ENCODE measurements around the gene PARD3. TPM values are rescaled to one million over a fixed set of nuclear protein-coding genes. Genes with fewer than 3 reads are reported as not detected.

Gene PARD3
- total RNA-seq, 2 donors from 2014 or later = 41.7 to 48.8 TPM

DNA sequence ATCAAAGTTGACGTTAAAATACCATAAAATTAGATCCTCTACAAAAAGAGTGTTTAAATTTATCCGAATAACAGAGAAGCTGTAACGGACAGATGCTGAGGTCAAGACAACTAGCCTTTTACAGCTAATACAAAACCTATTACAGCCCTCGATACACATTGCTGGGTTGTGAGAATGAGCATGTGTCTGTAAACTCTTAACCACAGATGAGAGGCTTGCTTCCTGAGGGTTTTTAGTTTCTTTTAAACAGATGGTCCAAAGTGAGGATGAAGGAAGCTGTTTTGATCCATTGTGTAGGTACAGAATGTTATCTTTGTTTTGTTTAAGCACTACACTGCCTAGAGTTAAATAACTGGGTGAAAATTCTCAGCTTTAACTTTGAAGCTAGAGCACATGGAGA lies 578.2 kb downstream of the PARD3 start:
- H3K36me3 ChIP-seq = no peaks in the 10 kb centered on the region
- no peak overlapping the region for H3K9ac ChIP-seq (ENCODE audit: low read depth in 2 of 2, low read length in 2 of 2)
- H3K27me3 ChIP-seq = no peaks in the 10 kb centered on the region
- intact Hi-C loops (cut with DNase I) = no loop called here
- TF ChIP-seq, protein P1, sequence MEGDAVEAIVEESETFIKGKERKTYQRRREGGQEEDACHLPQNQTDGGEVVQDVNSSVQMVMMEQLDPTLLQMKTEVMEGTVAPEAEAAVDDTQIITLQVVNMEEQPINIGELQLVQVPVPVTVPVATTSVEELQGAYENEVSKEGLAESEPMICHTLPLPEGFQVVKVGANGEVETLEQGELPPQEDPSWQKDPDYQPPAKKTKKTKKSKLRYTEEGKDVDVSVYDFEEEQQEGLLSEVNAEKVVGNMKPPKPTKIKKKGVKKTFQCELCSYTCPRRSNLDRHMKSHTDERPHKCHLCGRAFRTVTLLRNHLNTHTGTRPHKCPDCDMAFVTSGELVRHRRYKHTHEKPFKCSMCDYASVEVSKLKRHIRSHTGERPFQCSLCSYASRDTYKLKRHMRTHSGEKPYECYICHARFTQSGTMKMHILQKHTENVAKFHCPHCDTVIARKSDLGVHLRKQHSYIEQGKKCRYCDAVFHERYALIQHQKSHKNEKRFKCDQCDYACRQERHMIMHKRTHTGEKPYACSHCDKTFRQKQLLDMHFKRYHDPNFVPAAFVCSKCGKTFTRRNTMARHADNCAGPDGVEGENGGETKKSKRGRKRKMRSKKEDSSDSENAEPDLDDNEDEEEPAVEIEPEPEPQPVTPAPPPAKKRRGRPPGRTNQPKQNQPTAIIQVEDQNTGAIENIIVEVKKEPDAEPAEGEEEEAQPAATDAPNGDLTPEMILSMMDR (IDR thresholded peaks at IDR 0.05) = no peak
- H3K27ac ChIP-seq = no peak overlapping the region
- no peak overlapping the region for H3K4me3 ChIP-seq
- H3K4me1 ChIP-seq = no peaks in the 10 kb centered on the region
- no peak for DNase-seq
- H3K9me3 ChIP-seq = no peaks in the 10 kb centered on the region

DNA sequence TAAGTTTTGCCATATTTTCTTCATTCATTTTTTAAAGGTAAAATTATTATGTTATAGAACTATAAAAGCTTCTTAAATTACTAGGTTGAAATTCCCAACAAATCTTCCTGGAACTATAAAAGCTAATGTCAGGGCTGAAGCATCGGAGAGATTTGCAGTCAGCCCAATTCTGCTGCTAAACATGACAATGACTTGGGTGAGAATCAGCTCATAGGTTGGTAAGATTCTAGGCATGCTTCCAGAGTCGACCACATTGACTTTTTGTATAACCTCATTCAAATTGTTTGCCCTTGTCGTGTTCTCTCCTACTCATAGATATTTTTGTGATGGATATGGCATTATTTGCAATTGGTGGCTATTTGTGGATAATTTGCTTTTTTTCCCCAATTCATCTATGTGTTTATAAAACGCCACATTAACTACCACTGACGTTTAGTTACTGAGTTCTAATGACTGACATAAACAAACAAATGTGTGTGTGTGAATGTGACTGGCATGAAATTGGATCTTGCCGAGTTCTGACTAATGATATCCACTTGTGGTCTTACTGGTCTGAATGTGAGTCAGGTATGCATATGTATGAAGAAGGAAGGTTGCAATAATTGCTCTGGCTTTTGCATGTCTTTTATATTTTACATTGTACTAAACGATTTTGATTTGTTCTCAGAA lies 579.8 kb downstream of the PARD3 start:
- no peak overlapping the region for H3K9ac ChIP-seq (ENCODE audit: low read depth in 2 of 2, low read length in 2 of 2)
- no peak overlapping the region for H3K27ac ChIP-seq
- H3K4me3 ChIP-seq = no peak overlapping the region
- intact Hi-C loops (cut with DNase I) = no loop called here
- no peaks in the 10 kb centered on the region for H3K36me3 ChIP-seq
- no peak for DNase-seq
- TF ChIP-seq, protein P1 (IDR thresholded peaks at IDR 0.05) = no peak
- no peaks in the 10 kb centered on the region for H3K27me3 ChIP-seq
- H3K4me1 ChIP-seq = no peaks in the 10 kb centered on the region
- no peaks in the 10 kb centered on the region for H3K9me3 ChIP-seq

DNA sequence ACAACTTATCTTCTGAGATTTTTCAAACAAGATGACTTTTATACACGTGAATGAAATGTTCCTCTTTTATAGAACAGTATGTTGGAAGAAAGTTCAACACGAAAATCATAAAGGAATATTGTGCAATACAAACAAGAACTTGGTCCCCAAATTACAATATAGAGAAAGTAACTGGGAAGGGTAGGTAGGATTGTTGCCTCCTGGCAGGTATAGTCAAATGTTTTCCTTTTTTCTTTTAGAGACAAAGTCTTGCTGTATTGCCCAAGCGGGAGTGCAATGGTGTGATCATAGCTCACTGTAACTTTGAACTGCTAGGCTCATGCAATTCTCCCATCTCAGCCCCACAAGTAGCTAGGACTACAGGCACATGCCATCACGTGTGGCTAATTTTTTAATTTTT lies 582.6 kb downstream of the PARD3 start:
- no peaks in the 10 kb centered on the region for H3K36me3 ChIP-seq
- intact Hi-C loops (cut with DNase I) = no loop called here

DNA sequence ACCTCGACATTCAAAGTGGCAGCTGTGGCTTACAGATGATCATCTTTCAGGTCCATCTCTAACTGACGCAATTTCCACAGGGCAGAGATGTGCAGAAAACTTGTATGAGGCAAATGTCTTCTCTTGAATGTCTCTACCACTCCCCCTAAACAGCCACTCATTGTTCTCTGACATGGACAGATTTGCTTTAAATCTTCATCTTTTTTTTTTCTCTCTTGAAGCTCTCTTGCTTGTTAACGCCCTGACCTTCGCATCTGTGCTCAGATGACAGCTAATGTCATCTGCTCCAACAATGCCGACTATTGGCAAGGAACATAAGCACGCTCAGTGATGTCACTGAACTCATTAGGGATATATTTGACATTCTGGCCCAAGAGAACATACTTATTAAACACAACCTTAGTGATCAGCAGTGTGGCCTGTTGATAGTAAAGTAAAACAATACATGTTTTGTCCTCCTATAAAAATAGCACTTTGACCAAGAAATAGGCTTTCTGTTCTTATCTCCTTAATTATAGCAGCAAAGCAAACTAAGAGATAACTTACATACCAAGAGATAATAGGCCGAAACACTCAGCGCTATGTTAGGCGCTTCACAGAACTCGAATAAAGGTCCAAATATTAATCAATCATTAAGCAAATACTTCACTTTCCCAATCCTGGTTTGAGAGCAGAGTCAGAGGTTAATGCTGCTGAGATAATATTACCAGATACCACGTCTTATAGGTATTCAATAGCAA lies 583.5 kb downstream of the PARD3 start:
- no peak overlapping the region for H3K27ac ChIP-seq
- H3K9ac ChIP-seq (ENCODE audit: low read depth in 2 of 2, low read length in 2 of 2) = no peak overlapping the region
- intact Hi-C loops (cut with DNase I) = no loop called here
- H3K36me3 ChIP-seq = no peaks in the 10 kb centered on the region
- no peaks in the 10 kb centered on the region for H3K27me3 ChIP-seq
- no peak overlapping the region for H3K4me3 ChIP-seq
- no peaks in the 10 kb centered on the region for H3K4me1 ChIP-seq
- TF ChIP-seq, protein P1 (IDR thresholded peaks at IDR 0.05) = no peak
- no peaks in the 10 kb centered on the region for H3K9me3 ChIP-seq
- DNase-seq = no peak

More for the DNA sequence above, 582.6 kb downstream of the PARD3 start:
- no peak for DNase-seq
- TF ChIP-seq, protein P1 (IDR thresholded peaks at IDR 0.05) = no peak
- Histone ChIP-seq H3K4me1 (no peaks in the 10 kb centered on the region), H3K9ac (ENCODE audit: low read depth in 2 of 2, low read length in 2 of 2) (no peak overlapping the region), H3K9me3 (no peaks in the 10 kb centered on the region), H3K27ac (no peak overlapping the region), H3K4me3 (no peak overlapping the region), H3K27me3 (no peaks in the 10 kb centered on the region)

DNA sequence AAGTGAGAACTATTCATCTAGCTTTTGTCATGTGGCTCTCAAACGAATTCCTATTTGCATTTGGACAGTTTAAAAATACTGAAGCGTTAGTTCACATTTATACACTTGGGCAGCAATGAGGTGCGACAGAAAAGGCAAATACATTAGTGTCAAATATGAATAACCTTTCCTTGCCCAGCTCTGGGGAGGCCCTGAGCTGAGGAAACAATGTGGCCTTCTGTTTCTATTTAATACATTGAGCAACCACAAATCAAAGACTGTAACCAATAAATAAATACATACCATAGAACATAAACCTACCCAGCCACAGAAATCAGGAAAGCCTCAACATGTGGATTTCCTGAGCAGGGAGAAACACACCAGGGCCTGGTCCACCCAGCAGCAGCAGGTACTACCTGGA lies 585.2 kb downstream of the PARD3 start:
- H3K9ac ChIP-seq (ENCODE audit: low read depth in 2 of 2, low read length in 2 of 2) = no peak overlapping the region
- H3K9me3 ChIP-seq = no peaks in the 10 kb centered on the region
- no peak overlapping the region for H3K4me3 ChIP-seq
- H3K36me3 ChIP-seq = no peaks in the 10 kb centered on the region
- no peak overlapping the region for H3K27ac ChIP-seq
- TF ChIP-seq, protein P1 (IDR thresholded peaks at IDR 0.05) = no peak
- no peaks in the 10 kb centered on the region for H3K4me1 ChIP-seq
- intact Hi-C loops (cut with DNase I) = no loop called here
- no peaks in the 10 kb centered on the region for H3K27me3 ChIP-seq
- DNase-seq = no peak

All from colonic mucosa (tissue), 4 donors.